Neural progenitor cell (in vitro differentiated cells): Measurements from ENCODE around the gene ARRDC3. TPM values are rescaled to one million over a fixed set of nuclear protein-coding genes. Genes with fewer than 3 reads are reported as not detected.

Experiments
- DNase-seq: peaks from one replicate; pipeline ENCODE4 v3.0.0-alpha.2; 2016; ENCODE audit warnings: low spot score
- H2AFZ ChIP-seq: fragments of 200-600 bp; sonication (generic); replicated peaks from 2 replicates; pipeline ENCODE4 v1.6.1; 2016; ENCODE audit warnings: antibody characterized with exemption
- H3F3A ChIP-seq: fragments of 200-600 bp; sonication (generic); 2 replicates; pipeline ENCODE4 v1.6.1; 2016; ENCODE audit warnings: antibody characterized with exemption, low read depth
- H3K27ac ChIP-seq: fragments of 200-600 bp; sonication (generic); 2 replicates; pipeline ENCODE4 v1.5.1; 2016; ENCODE audit warnings: mild to moderate bottlenecking
- H3K27me3 ChIP-seq: fragments of 200-600 bp; sonication (generic); 2 replicates; pipeline ENCODE4 v1.6.1; 2016; ENCODE audit warnings: mild to moderate bottlenecking, moderate library complexity
- H3K36me3 ChIP-seq: fragments of 200-600 bp; sonication (generic); 2 replicates; pipeline ENCODE4 v1.5.1; 2016
- H3K4me1 ChIP-seq: fragments of 200-600 bp; sonication (generic); 2 replicates; pipeline ENCODE4 v1.6.1; 2016; ENCODE audit warnings: mixed run types
- H3K4me2 ChIP-seq: fragments of 200-600 bp; sonication (generic); 2 replicates; pipeline ENCODE4 v1.6.1; 2016
- H3K4me3 ChIP-seq: fragments of 200-600 bp; sonication (generic); 2 replicates; pipeline ENCODE4 v1.5.1; 2016
- H3K79me2 ChIP-seq: fragments of 200-600 bp; sonication (generic); 2 replicates; pipeline ENCODE4 v1.6.1; 2016; ENCODE audit warnings: low read depth
- H3K9ac ChIP-seq: fragments of 200-600 bp; sonication (generic); 2 replicates; pipeline ENCODE4 v1.6.1; 2016
- H3K9me3 ChIP-seq: fragments of 200-600 bp; sonication (generic); 2 replicates; pipeline ENCODE4 v1.5.1; 2016; ENCODE audit warnings: low read depth
- H4K20me1 ChIP-seq: fragments of 200-600 bp; sonication (generic); 2 replicates; pipeline ENCODE4 v1.6.1; 2016; ENCODE audit warnings: low read depth
- H3K27ac Mint-ChIP-seq: 3 replicates; pipeline ENCODE4 v1.8.0; 2021; ENCODE audit warnings: mixed read lengths
- H3K27me3 Mint-ChIP-seq: 2 replicates; pipeline ENCODE4 v1.8.0; 2022; ENCODE audit warnings: low read depth, mild to moderate bottlenecking, inconsistent platforms, moderate library complexity, mixed read lengths; ENCODE audit not compliant: insufficient read depth
- H3K36me3 Mint-ChIP-seq: 3 replicates; pipeline ENCODE4 v1.8.0; 2021; ENCODE audit warnings: mixed read lengths
- H3K4me1 Mint-ChIP-seq: 3 replicates; pipeline ENCODE4 v1.8.0; 2021; ENCODE audit warnings: mixed read lengths
- H3K4me3 Mint-ChIP-seq: 3 replicates; pipeline ENCODE4 v1.8.0; 2021; ENCODE audit warnings: mild to moderate bottlenecking, moderate library complexity, mixed read lengths
- H3K9me3 Mint-ChIP-seq: 3 replicates; pipeline ENCODE4 v1.8.0; 2020; ENCODE audit warnings: mixed read lengths
- EZH2 ChIP-seq: fragments of 200-600 bp; sonication (generic); IDR thresholded peaks from 2 replicates; pipeline ENCODE4 v1.6.1; 2017; ENCODE audit warnings: antibody characterized with exemption, mild to moderate bottlenecking, moderate library complexity
- EZH2phosphoT487 ChIP-seq: fragments of 200-600 bp; sonication (generic); IDR thresholded peaks from 2 replicates; pipeline ENCODE4 v1.6.1; 2017; ENCODE audit warnings: antibody characterized with exemption
- total RNA-seq: library from RNA; depleted of rRNA; stranded (reverse); fragments of >200 nt; gene quantifications from 2 replicates; pipeline ENCODE4 v1.2.3, GENCODE V29; 2015; ENCODE audit warnings: low replicate concordance
- TF ChIP-seq, protein P1 (sequence below): fragments of 200-600 bp; sonication (generic); IDR thresholded peaks from 2 replicates; pipeline ENCODE4 v1.5.1; 2017; ENCODE audit warnings: antibody characterized with exemption, mild to moderate bottlenecking

The ARRDC3 gene
- total RNA-seq, 1 donor from 2014 or later: 126 TPM

DNA sequence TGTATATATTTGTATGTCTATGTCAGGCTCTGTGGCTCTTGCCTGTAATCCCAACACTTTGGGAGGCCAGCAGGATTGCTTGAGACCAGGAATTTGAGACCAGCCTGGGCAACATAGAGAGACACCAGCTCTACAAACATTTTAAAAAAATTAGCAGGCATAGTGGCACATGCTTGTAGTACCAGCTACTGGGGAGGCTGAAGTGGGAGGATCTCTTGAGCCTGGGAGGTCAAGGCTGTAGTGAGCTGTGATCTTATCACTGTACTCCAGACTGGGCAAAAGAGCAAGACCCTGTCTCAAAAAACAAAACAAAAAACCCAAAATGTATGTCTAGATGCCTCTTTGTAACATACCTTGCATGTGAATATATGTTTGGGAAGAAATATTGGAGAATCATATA is 15.8 kb downstream of the ARRDC3 start:
- no peak for DNase-seq
- Histone ChIP-seq H2AFZ (no peak overlapping the region), H3K4me1 (peaks cover 8% of the 10 kb centered on the region), H3K36me3 (peaks cover 39% of the 10 kb centered on the region), H4K20me1 (peaks cover 28% of the 10 kb centered on the region), H3K9ac (no peak overlapping the region), H3K27ac (no peak overlapping the region), H3K4me3 (no peak overlapping the region), H3K4me2 (no peak overlapping the region), H3K79me2 (peaks cover 14% of the 10 kb centered on the region), H3F3A (peaks cover 41% of the 10 kb centered on the region), H3K9me3 (no peaks in the 10 kb centered on the region), H3K27me3 (no peaks in the 10 kb centered on the region)
- peaks cover 34% of the 10 kb centered on the region for H3K36me3 Mint-ChIP-seq
- H3K4me1 Mint-ChIP-seq: peaks cover 4% of the 10 kb centered on the region
- peaks cover 5% of the 10 kb centered on the region for H3K27me3 Mint-ChIP-seq
- no peak overlapping the region for H3K4me3 Mint-ChIP-seq
- H3K9me3 Mint-ChIP-seq: no peaks in the 10 kb centered on the region
- no peak overlapping the region for H3K27ac Mint-ChIP-seq
- TF ChIP-seq, protein P1, sequence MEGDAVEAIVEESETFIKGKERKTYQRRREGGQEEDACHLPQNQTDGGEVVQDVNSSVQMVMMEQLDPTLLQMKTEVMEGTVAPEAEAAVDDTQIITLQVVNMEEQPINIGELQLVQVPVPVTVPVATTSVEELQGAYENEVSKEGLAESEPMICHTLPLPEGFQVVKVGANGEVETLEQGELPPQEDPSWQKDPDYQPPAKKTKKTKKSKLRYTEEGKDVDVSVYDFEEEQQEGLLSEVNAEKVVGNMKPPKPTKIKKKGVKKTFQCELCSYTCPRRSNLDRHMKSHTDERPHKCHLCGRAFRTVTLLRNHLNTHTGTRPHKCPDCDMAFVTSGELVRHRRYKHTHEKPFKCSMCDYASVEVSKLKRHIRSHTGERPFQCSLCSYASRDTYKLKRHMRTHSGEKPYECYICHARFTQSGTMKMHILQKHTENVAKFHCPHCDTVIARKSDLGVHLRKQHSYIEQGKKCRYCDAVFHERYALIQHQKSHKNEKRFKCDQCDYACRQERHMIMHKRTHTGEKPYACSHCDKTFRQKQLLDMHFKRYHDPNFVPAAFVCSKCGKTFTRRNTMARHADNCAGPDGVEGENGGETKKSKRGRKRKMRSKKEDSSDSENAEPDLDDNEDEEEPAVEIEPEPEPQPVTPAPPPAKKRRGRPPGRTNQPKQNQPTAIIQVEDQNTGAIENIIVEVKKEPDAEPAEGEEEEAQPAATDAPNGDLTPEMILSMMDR: no peak
- no peak for TF ChIP-seq EZH2phosphoT487
- no peak for TF ChIP-seq EZH2

DNA sequence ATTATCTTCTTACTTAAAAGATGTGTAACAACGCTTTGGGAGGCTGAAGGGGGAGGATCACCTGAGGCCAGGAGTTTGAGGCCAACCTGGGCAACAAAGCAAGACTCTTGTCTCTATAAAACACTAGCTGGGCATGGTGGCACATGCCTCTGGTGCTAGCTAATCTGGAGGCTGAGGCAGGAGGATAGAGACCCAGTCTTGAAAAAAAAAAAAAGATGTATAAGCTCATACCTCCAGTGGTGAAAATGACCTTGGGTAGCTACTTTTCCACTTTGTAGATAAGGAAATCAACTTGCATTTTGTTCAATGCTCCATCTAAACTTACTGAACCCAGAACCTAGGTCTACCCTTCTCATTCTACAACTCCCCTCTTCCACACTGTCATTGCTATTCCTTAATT is 16.6 kb downstream of the ARRDC3 start:
- DNase-seq: no peak
- Histone ChIP-seq H3K9me3 (no peaks in the 10 kb centered on the region), H3K79me2 (peaks cover 14% of the 10 kb centered on the region), H4K20me1 (peaks cover 20% of the 10 kb centered on the region), H3K4me1 (peaks cover 8% of the 10 kb centered on the region), H3F3A (peaks cover 33% of the 10 kb centered on the region), H3K4me2 (no peak overlapping the region), H3K27me3 (no peaks in the 10 kb centered on the region), H3K27ac (no peak overlapping the region), H2AFZ (no peak overlapping the region), H3K4me3 (no peak overlapping the region), H3K9ac (no peak overlapping the region), H3K36me3 (peaks cover 31% of the 10 kb centered on the region)
- Mint-ChIP-seq H3K9me3 (no peaks in the 10 kb centered on the region), H3K4me3 (no peak overlapping the region), H3K27me3 (peaks cover 6% of the 10 kb centered on the region), H3K36me3 (peaks cover 30% of the 10 kb centered on the region), H3K27ac (no peak overlapping the region), H3K4me1 (peaks cover 4% of the 10 kb centered on the region)
- TF ChIP-seq EZH2phosphoT487 (no peak), EZH2 (no peak)
- TF ChIP-seq, protein P1: no peak

DNA sequence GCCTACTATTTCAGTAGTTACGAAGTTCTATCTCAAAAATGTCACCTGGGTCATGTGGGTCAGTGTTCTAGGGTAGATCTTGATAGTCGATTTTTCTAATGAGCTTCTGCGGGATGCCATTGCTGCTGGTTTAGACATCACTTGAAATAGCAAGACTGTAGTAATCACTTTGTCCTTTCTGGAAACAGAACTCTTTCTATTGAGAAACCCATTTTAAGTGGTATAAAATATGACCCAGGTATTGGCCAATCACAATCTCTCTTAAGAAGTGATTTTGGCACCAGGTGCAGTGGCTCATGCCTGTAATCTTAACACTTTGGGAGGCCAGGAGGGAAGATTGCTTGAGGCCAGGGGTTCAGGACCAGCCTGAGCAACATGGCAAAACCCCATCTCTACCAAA is 17.6 kb downstream of the ARRDC3 start:
- H3K79me2 ChIP-seq: peaks cover 12% of the 10 kb centered on the region
- no peaks in the 10 kb centered on the region for H3K9me3 ChIP-seq
- H3F3A ChIP-seq: peaks cover 28% of the 10 kb centered on the region
- peaks cover 6% of the 10 kb centered on the region for H3K27me3 Mint-ChIP-seq
- H3K4me3 ChIP-seq: no peak overlapping the region
- H3K9me3 Mint-ChIP-seq: no peaks in the 10 kb centered on the region
- H3K9ac ChIP-seq: no peak overlapping the region
- TF ChIP-seq, protein P1: no peak
- TF ChIP-seq EZH2phosphoT487 (no peak), EZH2 (no peak)
- no peak overlapping the region for H3K27ac Mint-ChIP-seq
- DNase-seq: no peak
- no peak overlapping the region for H2AFZ ChIP-seq
- no peaks in the 10 kb centered on the region for H3K27me3 ChIP-seq
- H3K4me3 Mint-ChIP-seq: no peak overlapping the region
- H3K27ac ChIP-seq: no peak overlapping the region
- peaks cover 23% of the 10 kb centered on the region for H3K36me3 Mint-ChIP-seq
- peaks cover 21% of the 10 kb centered on the region for H3K36me3 ChIP-seq
- no peak overlapping the region for H3K4me2 ChIP-seq
- H4K20me1 ChIP-seq: peaks cover 18% of the 10 kb centered on the region
- peaks cover 8% of the 10 kb centered on the region for H3K4me1 ChIP-seq
- H3K4me1 Mint-ChIP-seq: peaks cover 4% of the 10 kb centered on the region
